Ovary (tissue), 3 donors: Measurements from ENCODE around the gene ANKRD39.

Experiments
- EP300 ChIP-seq: sonication (generic); formaldehyde crosslinking; IDR thresholded peaks from one replicate; pipeline ENCODE4 v1.6.1; 2017; ENCODE audit warnings: antibody characterized with exemption
- POLR2A ChIP-seq: fragments of 450-650 bp; IDR thresholded peaks from one replicate; pipeline ENCODE4 v1.6.1; 2017; ENCODE audit warnings: antibody characterized with exemption, mild to moderate bottlenecking, moderate library complexity
- TF ChIP-seq, protein P1 (sequence below), 3 donors: fragments of 450-650 bp in 2 of 3; fragments of 200-600 bp in 1 of 3; IDR thresholded peaks; one replicate each; pipeline versions ENCODE4 v1.5.1 to v1.8.0; 2016 to 2022; ENCODE audit warnings: antibody characterized with exemption in 3 of 3, mild to moderate bottlenecking in 1 of 3
- donor health status: DM: no; HTN: no; CAD: no.

DNA sequence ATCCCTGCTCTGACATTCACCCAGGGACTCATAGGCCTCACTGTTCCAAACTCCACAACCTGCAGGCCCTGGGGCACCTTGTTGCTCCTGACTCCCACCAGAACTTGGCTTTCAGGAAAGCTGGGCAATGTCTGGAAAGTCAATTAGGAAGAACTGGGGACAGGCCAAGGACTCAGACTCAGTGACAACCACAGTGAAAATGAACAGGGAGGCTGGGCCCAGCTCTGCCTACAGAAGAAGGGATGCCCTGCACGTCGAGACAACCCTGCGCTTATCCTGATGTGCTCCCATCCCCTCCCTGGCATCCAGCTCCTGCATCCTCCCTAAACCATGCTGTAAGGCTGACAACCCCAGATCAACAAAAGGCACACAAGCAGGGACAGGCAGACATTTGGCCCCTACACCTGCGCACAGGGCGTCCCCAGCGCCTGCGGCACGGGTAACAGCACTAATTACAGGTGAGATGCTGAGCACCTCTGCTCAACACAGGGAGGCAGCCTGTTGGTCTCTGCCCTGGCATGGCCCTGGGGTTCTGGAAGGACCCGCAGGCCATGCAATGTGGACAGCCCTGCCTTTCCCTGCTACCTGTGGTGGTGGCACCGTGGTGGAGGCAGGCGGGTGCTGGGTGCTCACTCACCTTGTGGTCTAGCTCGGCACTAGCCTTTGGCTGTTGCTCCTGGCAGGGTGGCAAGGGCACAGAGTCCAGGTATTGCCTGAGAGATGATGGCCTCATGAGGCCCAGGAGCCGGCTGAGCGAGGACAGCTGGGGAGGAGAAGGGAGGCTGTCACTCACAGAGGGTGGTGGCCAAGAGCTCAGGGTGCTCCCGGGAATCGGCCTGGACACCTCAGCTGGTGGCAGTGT lies 35.7 kb upstream of the ANKRD39 start:
- TF ChIP-seq POLR2A (no peak), EP300 (no peak)
- TF ChIP-seq, protein P1, sequence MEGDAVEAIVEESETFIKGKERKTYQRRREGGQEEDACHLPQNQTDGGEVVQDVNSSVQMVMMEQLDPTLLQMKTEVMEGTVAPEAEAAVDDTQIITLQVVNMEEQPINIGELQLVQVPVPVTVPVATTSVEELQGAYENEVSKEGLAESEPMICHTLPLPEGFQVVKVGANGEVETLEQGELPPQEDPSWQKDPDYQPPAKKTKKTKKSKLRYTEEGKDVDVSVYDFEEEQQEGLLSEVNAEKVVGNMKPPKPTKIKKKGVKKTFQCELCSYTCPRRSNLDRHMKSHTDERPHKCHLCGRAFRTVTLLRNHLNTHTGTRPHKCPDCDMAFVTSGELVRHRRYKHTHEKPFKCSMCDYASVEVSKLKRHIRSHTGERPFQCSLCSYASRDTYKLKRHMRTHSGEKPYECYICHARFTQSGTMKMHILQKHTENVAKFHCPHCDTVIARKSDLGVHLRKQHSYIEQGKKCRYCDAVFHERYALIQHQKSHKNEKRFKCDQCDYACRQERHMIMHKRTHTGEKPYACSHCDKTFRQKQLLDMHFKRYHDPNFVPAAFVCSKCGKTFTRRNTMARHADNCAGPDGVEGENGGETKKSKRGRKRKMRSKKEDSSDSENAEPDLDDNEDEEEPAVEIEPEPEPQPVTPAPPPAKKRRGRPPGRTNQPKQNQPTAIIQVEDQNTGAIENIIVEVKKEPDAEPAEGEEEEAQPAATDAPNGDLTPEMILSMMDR (IDR thresholded peaks at IDR 0.05), result no peak
